GM12891 (cell line): ENCODE results near the gene SCAMP1.

ENCODE experiments used
- DNase-seq: peaks from one replicate; pipeline ENCODE4 v3.0.0; 2011; ENCODE audit warnings: low spot score; ENCODE audit not compliant: insufficient read length
- FAIRE-seq: peaks from 2 replicates; lab custom pipeline; 2011; peaks lifted over from hg19 to GRCh38; lab: Jason Lieb, UNC
- PAX5 ChIP-seq: IDR thresholded peaks from 2 replicates; pipeline ENCODE4 v1.6.1; 2011; ENCODE audit warnings: low read length, moderate library complexity, mild to moderate bottlenecking; ENCODE audit not compliant: insufficient read depth, severe bottlenecking
- POLR2A ChIP-seq: IDR thresholded peaks from 2 replicates; pipeline ENCODE4 v1.6.1; 2011; ENCODE audit warnings: low read depth, low read length, control low read depth
- POLR2AphosphoS5 ChIP-seq: IDR thresholded peaks from 2 replicates; pipeline ENCODE4 v1.6.1; 2011; ENCODE audit warnings: low read depth, low read length, control low read depth
- POU2F2 ChIP-seq: IDR thresholded peaks from 2 replicates; pipeline ENCODE4 v1.6.1; 2011; ENCODE audit warnings: low read depth, mild to moderate bottlenecking, control low read depth, low read length, moderate library complexity
- SPI1 ChIP-seq: IDR thresholded peaks from 2 replicates; pipeline ENCODE4 v1.6.1; 2011; ENCODE audit warnings: low read depth, low read length, control low read depth
- TAF1 ChIP-seq: IDR thresholded peaks from 2 replicates; pipeline ENCODE4 v1.6.1; 2011; ENCODE audit warnings: low read depth, low read length, control low read depth

SCAMP1 gene

DNA sequence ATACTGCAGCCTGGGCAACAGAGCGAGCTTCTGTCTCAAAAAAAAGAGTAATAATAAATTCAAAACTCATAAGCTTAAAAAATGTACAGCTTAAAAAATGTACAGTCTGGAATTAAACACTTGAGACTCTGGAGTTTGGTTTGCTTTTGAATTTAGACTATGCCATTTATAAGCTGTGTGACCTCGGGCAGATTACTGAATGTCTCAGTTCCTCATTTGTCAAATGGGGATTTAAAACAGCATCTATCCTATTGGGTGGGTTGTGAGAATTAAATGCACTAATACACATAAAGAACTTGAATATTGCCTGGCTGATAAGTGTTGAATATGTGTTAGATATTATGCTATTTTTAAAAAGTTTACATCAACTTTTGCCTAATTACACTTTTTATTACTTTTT lies 98.4 kb downstream of the SCAMP1 start:
- FAIRE-seq = no peak
- TF ChIP-seq SPI1 = peak; percentile 89
- no peak for TF ChIP-seq PAX5
- DNase-seq = no peak

GRCh38 chr5:78467140-78467539 lies 106.7 kb downstream of the SCAMP1 start:
- DNase-seq = no peak
- FAIRE-seq = no peak
- TF ChIP-seq PAX5 (no peak), POLR2A (no peak), POU2F2 (no peak), TAF1 (no peak), POLR2AphosphoS5 (no peak), SPI1 (no peak)

GRCh38 chr5:78467752-78468357 lies 107.4 kb downstream of the SCAMP1 start:
- TF ChIP-seq PAX5 (no peak), POU2F2 (no peak), POLR2AphosphoS5 (no peak), TAF1 (no peak), POLR2A (no peak), SPI1 (no peak)
- FAIRE-seq (no peak), DNase-seq (no peak)

DNA sequence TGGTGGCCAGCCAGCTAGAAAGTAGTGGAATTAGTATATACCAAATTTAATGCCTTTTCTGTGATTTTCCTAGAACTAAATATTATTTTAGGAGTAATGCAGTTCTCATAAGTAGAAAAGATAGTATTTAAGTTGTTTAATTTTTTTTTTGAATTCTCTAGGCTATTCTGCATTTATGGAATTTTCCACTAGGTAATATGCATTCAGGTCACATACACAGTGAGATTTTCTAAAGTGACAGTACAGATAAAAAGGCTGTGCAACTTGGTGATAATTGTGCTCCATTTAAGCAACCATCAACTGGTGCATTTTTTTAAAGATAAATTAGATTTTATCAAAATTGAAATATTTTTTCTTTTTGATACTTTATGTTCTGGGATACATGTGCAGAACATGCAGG lies 111.5 kb downstream of the SCAMP1 start:
- no peak for TF ChIP-seq POLR2A
- TF ChIP-seq TAF1 = no peak
- no peak for TF ChIP-seq SPI1
- no peak for TF ChIP-seq POU2F2
- no peak for TF ChIP-seq POLR2AphosphoS5
- no peak for DNase-seq

GRCh38 chr5:78472469-78473106 lies 112.2 kb downstream of the SCAMP1 start:
- TF ChIP-seq POLR2AphosphoS5 = no peak
- no peak for TF ChIP-seq PAX5
- no peak for TF ChIP-seq SPI1
- no peak for TF ChIP-seq POU2F2
- no peak for TF ChIP-seq POLR2A
- no peak for TF ChIP-seq TAF1
- FAIRE-seq = no peak
- DNase-seq = no peak

More for the DNA sequence above, 111.5 kb downstream of the SCAMP1 start:
- no peak for FAIRE-seq

DNA sequence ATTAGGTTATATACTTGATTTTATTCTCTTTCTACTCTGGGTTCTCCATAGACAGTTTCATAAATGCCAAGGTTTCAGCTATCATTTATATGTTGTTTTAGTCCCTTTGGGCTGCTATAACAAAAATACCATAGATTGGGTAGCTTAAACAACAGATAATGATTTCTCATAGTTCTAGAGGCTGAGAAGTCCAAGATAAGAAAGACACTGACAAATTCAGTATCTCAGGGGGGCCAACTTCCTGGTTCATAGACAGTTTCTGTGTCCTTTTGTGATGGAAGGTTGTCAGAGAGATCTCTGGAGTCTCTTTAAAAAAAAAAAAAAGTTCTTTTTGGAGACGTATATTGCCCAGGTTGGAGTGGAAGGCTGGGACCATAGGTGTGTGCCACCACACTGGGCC lies 113.3 kb downstream of the SCAMP1 start:
- FAIRE-seq (no peak), DNase-seq (no peak)
- no peak for TF ChIP-seq POLR2AphosphoS5
- no peak for TF ChIP-seq TAF1
- TF ChIP-seq POLR2A = no peak
- TF ChIP-seq POU2F2 = no peak
- TF ChIP-seq SPI1 = no peak
- TF ChIP-seq PAX5 = no peak

- TF ChIP-seq TAF1 = no peak
- no peak for TF ChIP-seq POU2F2
- no peak for TF ChIP-seq SPI1
- no peak for TF ChIP-seq POLR2A
- no peak for TF ChIP-seq PAX5
- TF ChIP-seq POLR2AphosphoS5 = no peak
- DNase-seq (no peak), FAIRE-seq (no peak)
Measured at GRCh38 chr5:78475370-78475769, 115.0 kb downstream of the SCAMP1 start.

DNA sequence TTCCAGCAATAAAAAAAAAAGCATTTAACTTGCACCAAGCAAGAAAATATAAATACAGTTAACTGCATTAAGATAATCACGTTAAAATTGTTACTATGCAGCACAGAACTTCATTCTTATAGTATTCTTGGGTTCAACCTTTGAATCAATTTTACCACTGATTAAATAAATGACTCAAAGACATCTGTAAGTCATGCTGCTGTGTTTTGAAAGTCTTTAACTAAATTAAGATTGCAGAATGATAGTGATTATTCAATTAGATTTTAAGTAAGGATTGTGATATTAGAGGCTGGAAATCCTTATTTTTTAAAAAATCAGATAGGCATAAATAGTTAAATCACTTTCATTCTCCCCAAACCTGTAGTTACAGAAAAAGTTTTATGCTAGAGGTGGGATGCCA lies 116.4 kb downstream of the SCAMP1 start:
- DNase-seq = no peak
- TF ChIP-seq PAX5 (no peak), TAF1 (no peak), POU2F2 (no peak), POLR2AphosphoS5 (no peak), POLR2A (no peak), SPI1 (no peak)
- FAIRE-seq = no peak

- peak; percentile 23 for FAIRE-seq
- TF ChIP-seq POU2F2 (no peak), POLR2AphosphoS5 (no peak), PAX5 (no peak), SPI1 (no peak), POLR2A (no peak), TAF1 (no peak)
- DNase-seq = no peak
Measured at GRCh38 chr5:78482948-78483347, 122.5 kb downstream of the SCAMP1 start.

GRCh38 chr5:78483809-78484521 lies 123.5 kb downstream of the SCAMP1 start:
- DNase-seq = no peak
- peak; percentile 95 for FAIRE-seq
- TF ChIP-seq TAF1 = no peak
- no peak for TF ChIP-seq PAX5
- no peak for TF ChIP-seq POLR2AphosphoS5
- no peak for TF ChIP-seq POLR2A
- TF ChIP-seq POU2F2 = no peak
- peak; percentile 90 for TF ChIP-seq SPI1
